Activated CD4-positive, CD25-positive, alpha-beta regulatory T cell treated with anti-CD3 and anti-CD28 coated beads, Interleukin-2, amount 50 U/mL, for 16 hours (primary cell): ENCODE results near the gene FNDC3B.

ENCODE experiments used
- DNase-seq: peaks from one replicate; pipeline ENCODE4 v3.0.0-alpha.2; 2020; ENCODE audit warnings: low read depth, low spot score

Gene FNDC3B

DNA sequence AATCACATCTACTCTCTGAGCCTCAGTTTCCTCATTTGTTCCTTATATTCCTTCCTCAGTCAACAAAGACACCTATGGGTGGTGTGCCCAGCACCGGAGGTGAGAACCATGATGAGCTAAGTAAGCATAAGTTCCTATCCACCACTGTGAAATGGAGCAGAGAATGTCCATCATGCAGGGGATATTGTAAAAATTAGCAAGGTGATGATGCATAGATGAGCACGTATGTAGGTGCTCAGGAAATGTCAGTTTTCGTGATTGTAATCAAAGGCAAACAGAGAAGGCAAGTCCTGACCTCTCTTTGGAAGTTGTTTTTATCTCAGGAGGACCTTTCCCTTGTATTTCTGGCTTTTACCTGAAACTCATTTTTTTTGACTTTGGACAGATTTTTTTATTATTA, 243.5 kb downstream of the FNDC3B start:
- no peak for DNase-seq

DNA sequence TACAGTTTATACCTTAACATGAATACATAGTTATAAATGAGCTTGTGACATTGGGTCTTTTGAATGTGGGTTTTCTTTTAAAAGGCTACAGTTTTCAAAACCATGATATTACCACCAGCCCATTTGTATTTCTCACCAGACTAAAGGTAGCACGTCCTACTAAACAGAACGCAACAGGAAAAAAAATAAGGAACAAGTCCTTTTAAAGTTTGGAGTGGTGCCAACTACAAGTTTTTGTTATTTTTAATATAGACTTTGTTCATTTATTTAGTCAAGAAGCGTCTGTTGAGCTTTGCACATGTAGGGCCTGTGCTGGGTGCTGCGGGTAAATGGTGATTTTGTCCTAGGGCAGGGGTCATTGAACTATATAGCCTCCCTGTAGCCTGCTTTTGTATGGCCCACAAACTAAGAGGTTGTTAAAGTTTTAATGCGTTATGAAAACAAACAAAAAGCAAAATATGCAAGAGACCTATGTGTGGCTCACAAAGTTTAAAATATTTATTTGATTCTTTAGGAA, 244.5 kb downstream of the FNDC3B start:
- no peak for DNase-seq

DNA sequence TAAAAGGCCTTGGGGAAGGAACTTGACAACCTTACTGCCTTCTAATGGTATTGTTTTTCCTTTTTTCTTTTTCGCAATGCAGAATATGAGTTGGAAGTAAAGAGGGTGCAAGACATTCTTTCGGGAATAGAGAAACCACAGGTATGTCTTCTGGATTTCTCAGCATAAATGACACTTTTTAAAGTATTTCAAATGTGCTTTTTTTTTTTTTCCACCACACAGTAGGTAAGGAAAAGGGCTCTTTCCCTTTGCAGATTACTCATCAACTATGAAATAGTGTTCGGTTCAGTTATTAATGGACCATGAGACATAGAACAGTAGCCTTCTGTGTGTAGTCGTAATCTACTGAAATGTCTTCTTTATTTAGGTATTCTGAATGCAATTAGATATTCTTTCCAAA, 246.5 kb downstream of the FNDC3B start:
- no peak for DNase-seq

DNA sequence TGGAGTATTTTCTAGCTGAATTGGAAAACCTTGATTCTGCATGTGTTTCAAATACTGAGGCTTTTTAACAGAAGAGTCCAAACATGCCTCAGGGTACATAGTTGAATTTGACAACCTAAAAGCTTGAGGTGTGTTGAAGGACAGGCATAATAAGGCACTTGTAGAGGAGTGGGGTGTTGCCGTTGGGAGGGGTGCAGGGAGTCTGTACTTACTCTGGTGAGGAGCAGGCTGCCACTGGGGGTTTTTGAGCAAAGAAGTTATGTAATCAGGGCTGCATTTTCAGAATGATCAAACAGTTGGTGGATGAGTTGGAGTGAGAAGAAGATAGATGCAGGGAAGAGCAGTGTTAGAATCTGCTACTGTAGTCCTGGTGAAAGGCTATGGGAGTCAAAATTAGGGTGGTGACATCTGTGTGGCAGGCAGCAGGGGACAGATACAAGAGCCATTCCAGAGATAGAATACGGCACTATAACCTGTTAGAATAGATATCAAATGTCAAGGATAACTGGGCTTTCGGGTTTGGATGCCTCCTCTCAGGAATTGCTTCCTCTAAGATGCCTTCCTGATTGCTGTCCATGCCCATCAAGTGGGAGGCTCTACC, 247.3 kb downstream of the FNDC3B start:
- DNase-seq, result no peak

DNA sequence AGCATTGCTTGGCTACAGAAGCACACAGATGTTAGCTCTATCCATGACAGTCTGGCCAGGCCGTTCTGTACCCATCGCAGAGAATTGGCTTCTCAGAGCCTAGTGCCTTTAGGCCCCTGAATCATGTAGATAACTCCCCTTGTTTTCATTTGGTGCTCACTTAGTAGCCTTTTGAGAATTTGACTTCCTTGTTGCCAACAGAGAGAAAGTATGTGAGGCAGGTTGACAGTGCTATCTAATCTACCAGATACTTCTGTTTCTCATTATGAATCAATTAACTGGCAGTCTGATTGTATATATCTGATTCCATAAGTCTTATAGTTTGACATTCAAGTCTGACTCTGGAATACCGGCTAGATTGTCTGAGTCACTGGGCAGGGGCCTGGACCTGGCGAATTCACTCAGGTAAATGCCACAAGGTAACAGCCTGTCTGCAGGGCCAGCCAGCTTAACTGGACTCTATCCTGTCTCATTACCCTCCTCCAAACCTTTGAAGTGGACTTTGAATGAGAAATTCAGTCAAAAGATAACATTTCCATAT, 248.6 kb downstream of the FNDC3B start:
- DNase-seq, result no peak

DNA sequence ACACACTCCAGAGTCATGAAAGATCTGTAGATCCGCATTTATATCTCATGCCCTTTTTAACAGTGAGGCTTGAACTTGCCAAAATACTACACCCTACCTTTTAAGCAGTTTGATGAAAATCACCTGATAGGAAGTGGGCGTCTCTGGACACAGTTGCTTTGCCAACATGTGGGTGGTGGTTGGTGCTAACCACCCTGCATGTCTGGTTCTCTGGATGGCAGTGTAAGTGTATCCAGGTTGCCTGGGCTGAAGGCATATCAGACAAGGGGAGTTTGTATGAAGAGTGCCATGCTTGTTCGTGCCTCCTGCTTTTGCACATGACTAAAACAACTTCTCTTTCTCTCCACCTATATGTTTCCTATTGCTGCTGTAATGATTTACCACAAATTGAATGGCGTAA, 249.3 kb downstream of the FNDC3B start:
- DNase-seq, result no peak

DNA sequence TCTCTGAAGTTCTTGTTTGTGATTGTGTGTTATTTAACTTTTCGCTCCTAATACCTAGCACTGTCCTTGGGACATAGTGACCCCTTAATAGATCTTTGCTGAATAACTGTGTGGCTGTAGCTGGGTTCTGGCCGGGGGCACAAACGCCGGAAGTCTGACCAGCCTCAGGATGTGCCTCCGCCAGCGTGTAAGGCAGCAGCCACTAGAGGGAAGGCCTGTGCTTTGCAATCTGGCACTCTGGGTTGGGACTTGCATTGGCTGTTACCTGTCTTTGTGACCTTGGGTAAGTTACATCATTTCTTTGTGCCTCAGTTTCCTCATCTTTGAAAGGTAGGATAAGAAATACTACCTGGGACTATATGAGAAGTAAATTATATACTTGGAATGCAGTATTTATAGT, 250.2 kb downstream of the FNDC3B start:
- DNase-seq, result no peak

DNA sequence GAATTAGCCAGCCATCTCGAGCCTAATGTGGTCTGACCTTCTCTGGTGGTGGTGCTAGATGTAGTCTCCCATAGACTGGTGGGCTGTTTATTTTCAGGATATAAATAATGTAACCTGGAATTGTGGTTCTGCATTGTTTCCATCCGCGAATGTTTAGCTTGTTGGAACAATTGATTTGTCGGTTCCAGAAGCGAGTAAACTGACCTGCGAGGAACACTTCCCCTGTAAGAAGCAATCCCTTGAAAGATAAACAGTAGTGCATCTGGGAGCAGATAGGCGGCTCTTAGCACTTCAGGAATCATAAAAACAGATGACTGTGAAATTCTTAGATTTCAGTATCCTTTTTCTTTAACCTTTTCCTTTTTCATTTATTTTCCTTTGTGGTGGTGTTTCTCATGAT, 251.1 kb downstream of the FNDC3B start:
- DNase-seq, result no peak

DNA sequence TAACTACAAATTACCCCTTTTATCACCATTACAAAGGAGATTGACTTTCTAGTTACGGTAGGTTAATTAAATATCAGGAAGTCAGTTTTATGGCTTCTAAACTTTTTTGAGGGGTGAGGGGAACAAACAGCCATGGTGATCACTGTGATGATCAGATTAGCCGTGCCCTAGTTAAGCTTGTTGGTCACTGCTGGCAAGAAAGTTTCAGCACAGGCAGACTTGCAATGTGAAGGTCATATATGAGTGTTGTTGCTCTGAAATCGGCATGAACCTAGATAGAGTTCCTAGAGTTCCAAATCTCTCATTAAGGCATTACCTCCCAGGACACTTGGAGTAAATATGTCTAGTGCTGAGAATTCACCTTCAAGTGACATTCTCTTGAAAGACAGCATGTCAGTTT, 252.3 kb downstream of the FNDC3B start:
- no peak for DNase-seq

DNA sequence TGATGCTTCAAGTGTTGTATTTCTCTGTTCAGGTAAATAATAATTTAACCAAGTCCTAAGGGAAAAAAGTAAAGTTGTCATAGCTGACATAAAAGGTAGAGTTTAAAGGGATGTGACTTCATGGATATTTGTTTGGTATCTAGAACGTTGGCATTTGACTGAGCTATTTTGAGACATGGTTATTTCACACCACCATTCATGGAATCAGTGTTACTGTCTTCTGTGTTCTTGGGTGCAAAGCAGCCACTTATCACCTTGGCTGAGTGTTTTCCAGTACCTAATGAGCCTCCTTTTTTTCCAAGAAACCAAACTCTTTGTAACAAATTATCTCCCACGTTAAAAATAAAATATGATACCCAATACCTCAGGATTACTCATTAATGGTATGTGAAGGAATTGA, 253.0 kb downstream of the FNDC3B start:
- DNase-seq, result no peak

DNA sequence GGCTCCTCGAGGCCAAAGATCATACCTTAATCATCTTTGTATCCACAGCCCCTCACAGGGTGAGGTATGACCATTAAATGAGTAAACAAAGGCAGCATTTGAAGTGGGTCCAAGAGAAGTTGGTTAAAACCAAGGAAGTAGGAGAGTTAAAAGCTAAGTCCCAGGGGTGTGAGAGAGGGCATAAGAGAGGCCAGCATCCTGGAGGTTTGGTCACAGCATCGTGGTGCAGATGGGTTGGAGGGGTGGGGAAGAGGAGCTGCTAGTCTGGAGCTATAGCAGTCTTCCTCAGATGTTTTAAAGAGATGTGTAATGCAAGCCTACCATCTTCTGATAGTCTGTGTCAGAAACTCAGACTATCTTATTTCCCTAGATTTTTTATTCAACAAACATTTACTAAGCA, 253.7 kb downstream of the FNDC3B start:
- DNase-seq, result no peak

DNA sequence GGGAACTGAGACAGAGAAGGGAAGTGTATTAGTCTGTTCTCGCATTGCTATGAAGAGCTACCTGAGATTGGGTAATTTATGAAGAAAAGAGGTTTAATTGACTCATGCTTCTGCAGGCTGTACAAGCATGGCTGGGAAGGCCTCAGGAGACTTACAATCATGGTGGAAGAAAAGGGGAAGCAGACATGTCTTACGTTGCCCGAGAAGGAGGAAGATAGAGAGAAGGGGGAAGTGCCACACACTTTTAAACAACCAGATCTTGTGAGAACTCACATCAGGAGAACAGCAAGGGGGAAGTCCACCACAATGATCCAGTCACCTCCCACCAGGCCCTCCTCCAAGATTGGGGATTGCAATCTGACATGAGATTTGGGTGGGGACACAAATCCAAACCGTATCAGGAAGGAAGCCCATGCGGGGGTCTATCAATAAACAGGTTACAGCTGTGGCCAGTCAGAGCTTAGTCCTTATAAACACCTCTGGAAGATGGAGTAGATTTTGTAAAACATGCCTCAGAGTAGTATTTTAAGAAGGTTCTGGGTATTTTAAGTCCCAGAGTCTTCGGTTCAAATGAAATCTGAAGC, 254.9 kb downstream of the FNDC3B start:
- DNase-seq, result no peak

DNA sequence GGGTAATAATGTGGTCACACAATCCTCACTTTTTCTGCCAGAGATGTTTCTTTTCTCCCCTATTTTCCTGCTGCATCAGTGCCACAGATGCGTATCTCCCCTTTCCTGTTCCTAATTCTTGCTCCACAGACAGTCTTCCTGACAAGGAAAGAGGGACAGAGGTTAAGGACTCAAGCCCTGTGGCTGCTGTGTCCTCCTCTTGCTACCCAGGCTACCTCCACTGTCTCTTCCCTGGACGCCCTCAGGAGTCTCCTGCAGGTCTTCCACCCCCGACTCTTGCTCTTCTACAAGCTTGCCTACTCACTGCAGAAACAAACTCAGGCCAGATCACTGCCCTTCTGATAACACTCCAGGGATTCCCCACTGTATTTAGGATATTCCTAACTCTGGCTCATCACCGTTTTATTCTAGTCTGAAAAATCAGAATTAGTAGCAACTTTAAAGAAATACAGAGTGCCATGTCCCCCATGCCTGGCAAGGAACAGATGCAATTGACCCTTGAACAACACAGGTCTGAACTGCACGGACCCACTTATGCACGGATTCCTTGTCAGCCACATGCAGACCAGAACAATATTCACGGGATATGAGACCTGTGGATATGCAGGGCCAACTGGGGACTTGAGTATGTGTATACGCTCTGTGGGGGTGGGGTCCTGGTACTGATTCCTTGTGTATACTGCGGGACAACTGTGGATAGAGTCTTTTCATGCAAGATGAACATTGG, 257.0 kb downstream of the FNDC3B start:
- no peak for DNase-seq

DNA sequence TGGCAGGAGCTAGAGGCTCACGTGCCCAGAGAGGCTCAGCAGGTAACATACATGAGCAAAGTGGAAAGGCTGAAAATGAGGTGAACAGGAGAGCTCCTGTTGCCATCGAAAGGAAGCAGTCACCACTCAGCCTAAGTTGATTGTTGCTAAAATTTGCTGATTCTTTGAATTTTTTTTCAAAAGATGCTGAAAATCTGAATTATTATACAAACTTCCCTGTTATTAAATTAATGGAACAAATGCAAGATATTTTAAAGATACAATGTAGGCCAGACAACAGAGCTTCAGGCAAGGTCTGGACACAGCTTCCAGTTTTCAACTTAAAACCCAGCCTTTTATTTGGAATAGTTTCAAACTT, 257.6 kb downstream of the FNDC3B start:
- no peak for DNase-seq

DNA sequence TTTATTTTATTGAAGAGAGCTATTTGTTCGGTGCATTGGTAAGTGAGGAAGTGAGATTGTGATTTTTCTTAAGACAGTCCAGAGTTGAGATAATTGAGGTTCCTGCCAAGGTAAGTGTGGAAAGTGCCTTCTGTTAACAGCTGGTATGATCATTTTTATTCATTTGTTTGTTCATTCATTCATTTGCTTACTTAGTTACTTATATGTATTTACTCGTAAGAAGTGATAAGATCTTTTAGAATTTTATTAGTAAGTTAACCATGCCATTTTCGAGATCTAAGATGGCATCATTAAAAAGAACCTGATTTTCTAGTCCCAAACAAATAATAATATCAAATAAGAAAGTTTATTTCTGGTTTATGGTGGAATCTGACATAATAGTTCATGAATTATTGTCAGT, 258.9 kb downstream of the FNDC3B start:
- DNase-seq, result no peak

DNA sequence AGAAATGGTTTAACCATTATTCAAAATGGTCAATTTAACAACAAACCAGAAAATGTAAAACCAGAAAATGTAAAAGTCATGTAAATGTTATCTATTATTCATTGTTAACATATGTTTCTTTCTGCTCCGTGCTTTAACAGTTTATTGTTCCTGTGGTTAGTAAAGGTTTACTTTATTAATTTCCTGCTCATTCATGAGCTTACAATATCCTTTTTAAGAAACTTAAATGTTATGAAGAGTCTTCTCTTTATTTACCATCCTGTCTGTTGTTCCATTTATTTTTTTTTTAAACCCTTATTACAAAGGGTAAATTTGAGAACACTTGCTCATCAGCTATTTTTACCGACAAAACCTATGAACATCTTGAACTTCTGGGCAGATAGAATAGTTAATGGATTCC, 260.8 kb downstream of the FNDC3B start:
- no peak for DNase-seq

DNA sequence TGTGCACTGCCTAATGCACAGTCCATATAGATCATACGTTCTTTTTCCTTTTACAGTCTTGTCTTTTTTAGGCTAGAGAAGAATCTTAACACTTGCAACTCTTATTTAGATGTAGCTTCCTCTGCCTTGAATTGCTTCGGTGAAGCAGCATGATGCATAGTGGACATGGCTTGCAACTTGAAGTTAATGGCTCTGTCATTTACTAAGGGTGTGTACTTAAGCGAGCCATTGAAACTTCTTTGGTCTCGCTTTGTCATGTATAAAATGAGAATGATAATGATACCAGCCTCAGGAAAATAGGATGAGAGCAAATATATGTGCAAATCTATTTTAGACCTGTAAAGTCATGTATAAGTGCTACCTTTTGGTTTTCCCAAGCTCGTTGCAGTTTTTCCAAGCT, 261.5 kb downstream of the FNDC3B start:
- no peak for DNase-seq

DNA sequence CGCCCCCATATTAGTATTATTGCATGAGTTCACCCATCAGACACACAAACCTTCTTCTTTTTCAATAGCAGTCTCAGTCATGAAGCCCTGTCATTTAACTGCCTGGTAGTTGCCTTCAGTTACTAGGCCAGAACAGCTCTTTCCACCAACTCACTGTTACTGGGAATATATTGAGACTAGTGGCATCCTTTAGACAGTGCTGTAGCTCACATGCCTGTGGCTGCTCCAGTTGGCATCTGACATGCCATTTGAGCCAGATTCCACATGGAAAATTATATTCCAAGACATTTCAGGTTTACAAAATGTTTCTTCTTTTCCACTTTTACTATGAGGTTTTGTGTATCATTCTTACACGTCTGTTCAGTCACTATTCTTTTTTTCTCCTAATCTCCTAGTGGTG, 262.8 kb downstream of the FNDC3B start:
- DNase-seq, result no peak

DNA sequence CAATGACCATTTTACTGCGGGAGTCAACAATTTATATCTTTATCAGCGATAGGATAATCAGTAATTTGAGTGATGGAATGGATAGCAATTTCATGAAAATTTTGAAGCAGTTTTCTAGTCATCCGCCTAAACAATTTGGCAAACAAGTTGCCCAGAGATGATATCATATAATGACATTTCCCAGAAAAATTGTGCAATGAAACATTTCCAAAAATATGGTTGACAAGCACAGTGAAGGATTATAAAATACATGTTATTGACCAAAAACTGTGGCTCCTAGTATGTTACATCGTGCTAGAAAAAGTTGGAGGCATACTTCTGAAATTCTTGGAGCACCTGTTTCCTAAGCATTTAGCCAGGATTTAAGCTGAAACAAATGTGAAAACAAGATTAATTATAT, 263.8 kb downstream of the FNDC3B start:
- no peak for DNase-seq

DNA sequence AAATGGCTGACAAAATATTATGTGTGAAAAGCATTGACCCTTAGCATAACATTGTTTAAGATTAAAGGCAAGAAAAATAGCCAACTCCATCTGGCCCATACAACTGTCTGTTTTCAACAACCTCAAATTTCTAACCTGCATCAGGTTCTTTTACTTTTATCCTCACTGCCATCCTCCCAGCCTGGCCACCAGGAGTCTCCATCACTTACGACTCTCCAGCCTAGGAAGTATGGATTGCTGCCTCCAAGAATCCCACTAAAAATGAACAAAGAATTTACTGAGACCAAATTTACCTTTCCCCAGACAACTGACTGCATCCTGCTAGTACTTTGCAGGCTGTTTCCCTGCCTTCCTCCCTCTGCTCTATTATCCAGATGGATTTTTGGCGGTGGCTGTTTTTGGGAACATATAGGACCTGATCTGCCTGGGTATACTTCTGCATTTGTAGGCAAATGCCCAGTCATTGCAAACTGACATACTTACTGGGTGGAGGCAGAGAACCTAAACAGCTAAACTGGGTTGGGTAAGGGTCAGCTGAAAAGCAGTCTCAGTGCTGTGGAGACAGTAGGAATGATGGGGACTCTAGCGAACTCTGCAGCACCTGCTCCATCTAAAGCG, 264.7 kb downstream of the FNDC3B start:
- DNase-seq, result no peak

DNA sequence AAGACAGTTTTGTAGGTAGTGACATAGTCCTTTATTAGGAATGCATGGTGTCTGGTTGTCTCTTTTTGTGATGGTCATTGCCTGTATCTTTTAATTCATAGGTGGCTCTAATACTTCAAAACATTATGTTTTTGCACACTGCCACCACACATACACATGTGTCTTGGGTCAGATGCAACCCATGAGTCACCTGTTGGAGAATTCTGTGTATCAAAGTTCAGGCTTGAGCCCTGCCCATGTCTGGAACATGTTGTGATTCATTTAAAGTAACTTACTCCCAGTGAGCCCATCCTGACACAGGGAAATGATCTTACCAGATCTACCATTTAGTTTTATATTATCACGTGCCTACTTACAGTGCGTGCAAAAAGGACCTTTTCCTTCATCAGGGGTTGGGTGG, 266.2 kb downstream of the FNDC3B start:
- DNase-seq, result no peak

DNA sequence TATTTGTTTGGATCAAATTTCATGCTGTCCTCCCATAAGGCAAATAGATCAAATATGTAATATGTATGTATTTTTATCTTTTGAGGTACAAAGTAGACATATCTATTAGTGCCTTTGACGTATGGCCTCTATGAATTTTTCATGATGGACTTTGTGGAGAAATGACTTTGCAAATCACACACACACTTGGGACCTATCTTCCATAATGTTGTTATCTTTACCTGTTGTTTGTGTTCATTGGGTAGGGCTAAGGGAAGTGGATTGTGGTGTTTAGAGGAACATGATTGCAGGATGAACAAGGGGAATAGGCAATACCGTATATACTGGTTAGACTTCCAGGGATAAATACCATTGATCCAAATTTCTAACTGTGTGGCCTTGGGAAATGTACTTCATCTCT, 266.6 kb downstream of the FNDC3B start:
- no peak for DNase-seq

DNA sequence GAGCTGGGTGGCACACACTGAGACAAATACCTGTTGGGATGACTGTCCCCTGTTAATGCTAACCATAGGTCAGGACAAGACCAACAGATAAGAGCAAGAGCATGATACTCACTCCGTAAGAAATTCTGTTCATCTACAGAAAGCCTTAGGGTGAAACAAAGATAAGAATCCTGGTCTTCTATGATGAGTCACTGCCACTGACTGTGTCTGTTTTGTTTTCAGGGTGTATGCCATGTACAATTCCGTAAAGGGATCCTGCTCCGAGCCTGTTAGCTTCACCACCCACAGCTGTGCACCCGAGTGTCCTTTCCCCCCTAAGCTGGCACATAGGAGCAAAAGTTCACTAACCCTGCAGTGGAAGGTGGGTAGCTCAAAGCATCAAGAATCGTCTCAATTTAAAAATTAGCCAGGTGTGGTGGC, 267.8 kb downstream of the FNDC3B start:
- DNase-seq, result no peak
